ENCODE results near the gene CDKN1A.
"Not testable (repeated sequence)": the region's sequence is repeated elsewhere in the genome, so short reads cannot be mapped to it uniquely, and the experiment has no call there.

The CDKN1A gene

GRCh38 chr6:36722879-36723278 lies 44.4 kb downstream of the CDKN1A start:
- no peak for DNase-seq

- DNase-seq: not testable (repeated sequence)
Measured at GRCh38 chr6:36723992-36724391, 45.5 kb downstream of the CDKN1A start.

GRCh38 chr6:36724514-36725390 lies 46.2 kb downstream of the CDKN1A start:
- DNase-seq: no peak

- no peak for DNase-seq
Measured at GRCh38 chr6:36725581-36725980, 47.1 kb downstream of the CDKN1A start.

GRCh38 chr6:36727505-36728021 lies 49.0 kb downstream of the CDKN1A start:
- DNase-seq: peak; percentile 11

GRCh38 chr6:36728289-36729160 lies 50.0 kb downstream of the CDKN1A start:
- DNase-seq: no peak

- DNase-seq: no peak
Measured at GRCh38 chr6:36729161-36729524, 50.6 kb downstream of the CDKN1A start.

- no peak for DNase-seq
Measured at GRCh38 chr6:36730424-36731380, 52.2 kb downstream of the CDKN1A start.

- no peak for DNase-seq
Measured at GRCh38 chr6:36731622-36732310, 53.3 kb downstream of the CDKN1A start.

- DNase-seq: no peak
Measured at GRCh38 chr6:36733300-36733699, 54.8 kb downstream of the CDKN1A start.

- no peak for DNase-seq
Measured at GRCh38 chr6:36734486-36735060, 56.1 kb downstream of the CDKN1A start.

- DNase-seq: no peak
Measured at GRCh38 chr6:36735110-36736071, 56.9 kb downstream of the CDKN1A start.
